ENCODE results near the gene PCSK4.
A peak's percentile ranks its signal among the peaks of the same experiment; 100 is the strongest.
"Not testable (repeated sequence)": the region's sequence is repeated elsewhere in the genome, so short reads cannot be mapped to it uniquely, and the experiment has no call there.

PCSK4 gene

GRCh38 chr19:1539749-1540148 is 49.6 kb upstream of the PCSK4 start:
- H3K4me3 ChIP-seq (ENCODE audit: low read depth, low read length); H3K4me1 ChIP-seq (ENCODE audit: control insufficient read depth, insufficient read depth, low read length); H3K27ac ChIP-seq (ENCODE audit: extremely low read depth, low read depth, low read length); H3K9me3 ChIP-seq (ENCODE audit: control insufficient read depth, insufficient read depth, low read depth, low read length); H3K36me3 ChIP-seq (ENCODE audit: control insufficient read depth in 2 of 2, insufficient read depth in 1 of 2, low read length in 2 of 2); POLR2A ChIA-PET; CTCF ChIA-PET: not testable (repeated sequence)

- POLR2A ChIA-PET, result no interaction called here
- Histone ChIP-seq H3K36me3 (ENCODE audit: control insufficient read depth in 2 of 2, insufficient read depth in 1 of 2, low read length in 2 of 2) (no peaks in the 10 kb centered on the region), H3K27ac (ENCODE audit: extremely low read depth, low read depth, low read length) (no peak overlapping the region), H3K4me1 (ENCODE audit: control insufficient read depth, insufficient read depth, low read length) (no peaks in the 10 kb centered on the region), H3K4me3 (ENCODE audit: low read depth, low read length) (no peak overlapping the region), H3K9me3 (ENCODE audit: control insufficient read depth, insufficient read depth, low read depth, low read length) (no peaks in the 10 kb centered on the region)
- CTCF ChIA-PET, result no interaction called here
- no peak for TF ChIP-seq YY1 (tag by site-specific recombination; IDR thresholded peaks at IDR 0.05)
- TF ChIP-seq ZNF366 (tag by site-specific recombination; conservative IDR thresholded peaks at IDR 0.05), result no peak
- TF ChIP-seq ZIC2 (tag by site-specific recombination; IDR thresholded peaks at IDR 0.05), result peak; percentile 54; the same call in 1 of the 2 replicates
- TF ChIP-seq ZFHX2 (tag by site-specific recombination; conservative IDR thresholded peaks at IDR 0.05), result peak; percentile 21; the same call in 1 of the 2 replicates
- 0 out of 2 replicates have a peak, but pooled peaks have one; percentile 17 for TF ChIP-seq GLIS2 (tag by site-specific recombination; IDR thresholded peaks at IDR 0.05)
- TF ChIP-seq ZBTB17 (tag by site-specific recombination; IDR thresholded peaks at IDR 0.05), result no peak
- TF ChIP-seq GLIS1 (tag by site-specific recombination; IDR thresholded peaks at IDR 0.05), result peak; percentile 76
- TF ChIP-seq ZNF843 (tag by site-specific recombination; IDR thresholded peaks at IDR 0.05), result no peak
- TF ChIP-seq ZNF670 (tag by site-specific recombination; IDR thresholded peaks at IDR 0.05; ENCODE audit: low read depth), result no peak
These were observed 48.8 kb upstream of the PCSK4 start for GRCh38 chr19:1538978-1539377.

GRCh38 chr19:1535699-1536098 is 45.5 kb upstream of the PCSK4 start:
- H3K9me3 ChIP-seq (ENCODE audit: control insufficient read depth, insufficient read depth, low read depth, low read length); H3K27ac ChIP-seq (ENCODE audit: extremely low read depth, low read depth, low read length); H3K4me3 ChIP-seq (ENCODE audit: low read depth, low read length); H3K36me3 ChIP-seq (ENCODE audit: control insufficient read depth in 2 of 2, insufficient read depth in 1 of 2, low read length in 2 of 2); H3K4me1 ChIP-seq (ENCODE audit: control insufficient read depth, insufficient read depth, low read length): not testable (repeated sequence)
- TF ChIP-seq ZNF707 (tag by site-specific recombination; IDR thresholded peaks at IDR 0.05), result peak; percentile 96
- TF ChIP-seq ZNF121 (tag by site-specific recombination; IDR thresholded peaks at IDR 0.05), result peak; percentile 22; the same call in 1 of the 2 replicates
- ChIA-PET CTCF (interaction anchor here (0.7 to 1.5 kb wide), 3 partner anchors 11 to 302 kb away, joined by 3 to 7 read pairs (median 5); no protein-coding TSS in a partner anchor), POLR2A (interaction anchor here (0.7 kb wide), 1 partner anchor 47 kb away, joined by 5 read pairs; no protein-coding TSS in a partner anchor)

GRCh38 chr19:1534972-1535371 is 44.8 kb upstream of the PCSK4 start:
- CTCF ChIA-PET, result interaction anchor here (0.7 to 1.1 kb wide), 2 partner anchors 11 to 279 kb away, joined by 3 to 7 read pairs; no protein-coding TSS in a partner anchor
- POLR2A ChIA-PET, result no interaction called here
- Histone ChIP-seq H3K4me1 (ENCODE audit: control insufficient read depth, insufficient read depth, low read length) (no peaks in the 10 kb centered on the region), H3K9me3 (ENCODE audit: control insufficient read depth, insufficient read depth, low read depth, low read length) (no peaks in the 10 kb centered on the region), H3K27ac (ENCODE audit: extremely low read depth, low read depth, low read length) (no peak overlapping the region), H3K4me3 (ENCODE audit: low read depth, low read length) (no peak overlapping the region), H3K36me3 (ENCODE audit: control insufficient read depth in 2 of 2, insufficient read depth in 1 of 2, low read length in 2 of 2) (no peaks in the 10 kb centered on the region)
- TF ChIP-seq RBAK (tag by site-specific recombination; IDR thresholded peaks at IDR 0.05) (no peak), ZNF155 (tag by site-specific recombination; IDR thresholded peaks at IDR 0.05) (no peak), KLF1 (tag by site-specific recombination; IDR thresholded peaks at IDR 0.05) (no peak), ZXDB (tag by site-specific recombination; IDR thresholded peaks at IDR 0.05) (no peak), ZEB2 (tag by site-specific recombination; IDR thresholded peaks at IDR 0.05) (no peak), GFI1B (tag by site-specific recombination; IDR thresholded peaks at IDR 0.05) (no peak), ZNF23 (tag by site-specific recombination; IDR thresholded peaks at IDR 0.05; ENCODE audit: borderline replicate concordance) (no peak), ZSCAN5A (tag by site-specific recombination; IDR thresholded peaks at IDR 0.05) (no peak), ZNF664 (tag by site-specific recombination; IDR thresholded peaks at IDR 0.05) (no peak)

Data from HEK293 (cell line).